NCI-H510A treated with DMSO at 0.1 percent for 48 hours (cell line): ENCODE data around the gene SYNCRIP.
"Not testable (repeated sequence)": the region's sequence is repeated elsewhere in the genome, so short reads cannot be mapped to it uniquely, and the experiment has no call there.

Experiments used
- DNase-seq: peaks from one replicate; lab custom pipeline; 2025; lab: John Stamatoyannopoulos, UW

SYNCRIP gene

DNA sequence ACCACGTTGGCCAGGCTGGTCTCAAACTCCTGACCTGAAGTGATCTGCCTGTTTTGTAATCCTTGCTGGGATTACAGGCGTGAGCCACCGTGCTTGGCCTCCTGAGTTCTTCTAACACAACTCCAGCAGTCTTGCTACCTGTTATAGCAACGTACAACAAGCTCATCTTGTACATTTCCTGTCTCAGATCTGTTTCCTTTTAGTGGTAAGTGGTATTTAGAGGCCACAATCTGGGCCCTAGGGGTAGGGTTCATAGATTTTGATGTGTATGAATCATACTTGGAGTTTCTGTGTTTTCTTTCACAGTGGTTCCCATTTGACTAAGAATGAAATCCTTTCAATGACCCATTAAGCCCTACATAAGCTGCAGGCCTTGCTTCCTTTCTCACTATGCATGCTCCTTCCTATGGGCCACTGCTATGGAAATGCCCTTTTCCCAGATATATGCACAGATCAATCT is 27.1 kb upstream of the SYNCRIP start:
- DNase-seq: no peak

DNA sequence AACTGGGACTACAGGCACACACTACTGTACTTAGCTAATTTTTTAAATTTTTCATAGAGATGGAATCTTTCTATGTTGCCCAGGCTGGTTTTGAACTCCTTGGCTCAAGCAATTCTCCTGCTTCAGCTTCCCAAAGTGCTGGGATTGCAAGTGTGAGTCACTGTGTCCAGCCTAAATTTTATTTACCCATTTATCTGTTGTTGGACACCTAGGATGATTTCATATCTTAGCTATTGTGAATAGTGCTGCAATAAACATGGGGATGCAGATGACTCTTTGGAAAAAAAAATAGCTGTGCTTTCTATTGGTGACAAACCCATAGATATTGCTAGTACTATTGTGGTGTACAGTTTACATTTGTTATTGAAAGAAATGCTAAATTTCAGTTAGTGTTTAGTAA is 19.6 kb upstream of the SYNCRIP start:
- DNase-seq: no peak

DNA sequence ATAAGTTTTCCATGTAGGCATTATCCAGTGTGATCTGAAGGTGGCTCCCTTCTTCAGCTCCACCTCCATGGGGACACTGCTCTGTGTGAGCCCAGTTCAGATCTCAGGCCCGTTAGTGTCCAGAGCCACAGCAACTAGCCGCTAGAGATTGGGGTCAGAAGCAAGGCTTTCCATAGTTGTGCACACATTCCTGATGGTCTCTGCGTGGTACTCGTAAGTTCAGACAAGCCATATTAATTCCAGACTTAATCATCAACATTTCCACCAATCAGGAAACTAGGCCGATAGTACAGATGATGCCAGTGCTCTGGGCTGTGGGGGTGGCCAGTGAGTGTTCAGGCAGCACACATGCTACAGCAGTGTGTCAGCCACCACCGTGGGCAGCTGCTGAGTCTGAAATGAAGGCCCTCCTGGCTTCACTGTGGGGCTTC is 17.5 kb upstream of the SYNCRIP start:
- DNase-seq: no peak

DNA sequence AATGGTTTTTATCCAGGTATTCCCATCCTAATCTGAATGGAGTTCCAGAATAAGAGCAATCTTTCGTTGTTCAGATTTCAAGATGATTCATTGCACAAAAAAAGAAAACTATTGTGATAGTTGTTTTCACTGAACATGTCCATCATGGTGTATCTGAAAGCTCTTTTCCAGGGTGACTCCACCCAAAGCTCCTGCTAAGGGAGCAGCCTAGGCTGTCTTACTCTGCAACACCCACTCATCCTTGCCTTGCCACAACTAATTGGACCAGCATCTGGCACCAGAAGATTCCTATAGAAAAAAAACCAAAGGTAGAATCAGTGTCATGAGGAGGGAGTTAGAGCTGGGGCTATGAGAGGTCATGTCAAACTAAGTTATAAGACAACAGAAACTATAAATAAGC is 7.9 kb upstream of the SYNCRIP start:
- no peak for DNase-seq

DNA sequence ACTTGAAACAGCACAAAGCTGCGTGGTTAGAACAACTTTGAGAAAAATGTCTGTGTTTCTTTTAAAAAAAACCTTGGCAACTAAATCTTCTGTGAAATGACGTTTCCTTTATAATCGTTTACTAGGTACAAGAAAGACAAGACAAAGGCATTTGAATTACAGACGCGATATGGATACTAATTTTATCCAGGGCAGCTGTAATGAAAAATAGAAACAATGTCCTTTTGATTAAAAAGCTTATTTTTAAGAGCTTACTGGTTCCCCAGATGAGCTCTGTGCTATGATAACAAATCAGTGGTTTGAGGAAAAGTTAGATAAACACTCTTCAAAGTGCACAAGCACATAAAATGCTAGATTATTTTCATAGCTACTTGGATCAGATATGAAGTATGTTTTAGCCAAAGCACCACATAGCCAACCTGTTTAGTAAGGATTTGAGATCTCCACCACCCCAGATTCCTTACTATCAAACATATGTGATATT is 1.6 kb upstream of the SYNCRIP start:
- peak; percentile 69 for DNase-seq

DNA sequence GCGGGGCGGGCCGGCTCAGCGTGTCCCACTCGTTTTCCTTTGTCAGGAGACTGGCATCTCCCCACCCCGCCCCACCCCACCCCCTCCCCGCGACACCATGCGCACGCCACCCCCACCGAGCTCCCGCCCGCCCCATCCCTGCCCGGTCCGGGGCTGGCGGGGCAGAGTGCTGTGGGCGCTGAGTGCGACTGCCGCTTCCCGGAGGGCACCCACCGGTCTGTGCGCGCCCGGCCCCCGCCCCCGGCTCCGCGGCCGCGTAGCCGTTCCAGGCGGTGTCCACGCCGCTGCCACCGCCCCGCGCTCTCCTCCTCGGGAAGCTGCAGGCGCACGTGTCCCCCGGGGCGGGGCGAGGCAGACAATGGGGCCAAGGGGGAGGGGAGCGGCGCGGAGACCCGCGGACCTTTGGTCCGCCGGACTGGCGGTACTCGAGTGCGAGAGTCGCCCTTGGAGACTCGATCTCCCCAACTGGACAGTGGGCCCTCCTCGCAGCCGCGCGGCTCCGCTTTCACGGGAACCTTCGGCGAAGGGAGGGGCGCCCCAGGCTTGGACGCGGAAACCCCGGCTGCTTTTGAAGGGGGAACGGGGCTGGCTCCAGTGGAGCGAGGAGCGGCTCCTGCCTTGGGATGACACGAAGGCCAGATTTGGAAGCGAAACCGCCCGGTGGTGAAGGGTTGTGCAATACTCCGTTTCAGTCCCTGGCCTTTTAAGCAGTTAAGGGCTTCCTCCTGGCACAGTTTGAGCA is 1.0 kb upstream of the SYNCRIP start:
- DNase-seq: peak; percentile 69

DNA sequence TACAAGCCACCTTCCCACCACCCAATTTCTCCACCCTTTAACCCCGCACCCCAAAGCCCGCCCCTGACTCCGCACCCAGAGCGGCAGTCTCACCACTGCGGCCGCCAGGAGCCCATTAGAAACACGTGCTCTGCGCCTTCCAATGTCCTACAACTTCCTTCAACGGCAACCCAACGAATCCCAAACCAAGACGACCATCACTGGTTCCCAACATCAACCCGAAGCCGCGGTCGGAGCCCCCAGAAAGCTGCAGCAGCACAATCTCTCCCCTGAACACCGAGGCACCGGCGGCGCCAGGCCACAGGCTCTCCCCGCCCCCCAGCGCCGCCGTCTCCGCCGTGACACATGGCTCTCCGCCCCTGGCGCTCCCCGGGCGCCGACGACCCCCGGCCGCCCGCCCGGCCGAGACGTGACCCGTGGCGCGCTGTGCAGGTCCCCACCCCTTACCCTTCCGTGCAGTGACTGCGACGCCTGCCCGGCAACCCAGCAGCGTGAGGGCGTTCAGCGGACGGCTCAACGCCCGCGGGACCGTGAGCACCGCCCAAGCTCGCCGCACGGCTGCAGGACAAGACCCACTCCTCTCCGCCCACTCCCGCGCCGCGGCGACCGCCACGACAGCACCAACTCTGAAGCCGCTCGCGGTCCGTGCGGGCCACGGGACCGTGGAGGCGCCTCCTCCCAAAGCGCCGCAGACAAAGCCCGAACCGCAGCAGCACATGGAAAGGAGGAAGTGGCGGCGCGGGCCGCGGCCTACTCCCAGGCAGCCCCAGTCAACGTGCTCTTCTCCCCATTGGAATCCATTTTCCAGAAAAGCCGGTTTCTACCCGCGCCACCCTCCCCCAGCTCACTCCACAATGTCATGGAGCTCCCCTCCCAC is 551 bp downstream of the SYNCRIP start:
- DNase-seq: no peak

DNA sequence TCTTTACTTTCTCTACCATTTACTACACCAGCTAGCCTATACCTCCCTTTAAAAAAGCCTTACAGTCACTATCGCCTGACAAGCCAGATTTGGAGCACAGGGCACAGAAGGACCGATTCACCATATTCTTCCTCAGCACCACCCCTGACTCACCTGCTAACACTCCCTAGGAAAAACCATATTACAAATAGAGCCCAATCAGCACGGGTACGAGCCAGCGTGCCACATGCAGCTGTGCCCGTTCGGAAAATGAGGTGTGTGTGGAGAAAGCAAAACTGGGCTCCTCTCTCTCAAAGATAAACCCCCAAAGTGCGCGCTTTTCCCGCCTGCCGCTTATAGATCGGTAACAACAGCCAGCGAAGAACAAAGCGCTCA is 1.2 kb downstream of the SYNCRIP start:
- no peak for DNase-seq

DNA sequence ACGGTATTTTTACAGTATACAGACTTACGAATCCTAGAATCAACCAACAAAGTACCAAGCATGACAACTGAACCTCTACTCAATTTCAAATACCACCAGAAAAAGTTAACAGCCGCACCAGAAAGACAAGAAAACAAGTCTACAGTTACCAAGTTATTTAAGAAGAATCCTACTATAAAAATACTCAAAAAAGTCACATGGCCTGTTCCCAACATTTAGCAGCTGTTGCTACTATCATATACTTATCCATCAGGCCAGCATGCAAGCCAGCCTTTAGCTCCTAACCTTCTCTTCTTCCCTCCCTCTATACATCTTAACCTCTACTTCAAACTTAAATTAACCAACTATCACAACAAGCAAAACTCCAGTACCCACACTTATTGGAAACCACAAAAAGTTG is 1.9 kb downstream of the SYNCRIP start:
- DNase-seq: no peak

DNA sequence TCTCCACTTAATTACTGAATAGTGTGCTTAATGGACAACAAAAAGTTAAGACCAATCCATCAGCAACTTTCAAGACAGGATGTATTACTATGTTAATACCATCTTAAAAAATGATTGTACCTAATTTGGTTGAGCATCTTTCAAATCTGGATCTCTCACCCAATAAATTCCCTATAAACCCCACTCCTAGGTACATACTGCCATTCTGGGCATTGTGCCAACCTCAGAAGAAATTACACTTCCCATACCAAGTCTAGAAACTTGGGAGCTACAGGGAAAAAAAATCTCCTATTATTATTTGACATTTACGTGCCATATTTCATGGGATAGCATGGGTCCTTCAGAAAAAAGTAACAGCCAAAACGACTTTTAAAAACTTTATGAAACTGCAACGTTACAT is 5.1 kb downstream of the SYNCRIP start:
- no peak for DNase-seq

DNA sequence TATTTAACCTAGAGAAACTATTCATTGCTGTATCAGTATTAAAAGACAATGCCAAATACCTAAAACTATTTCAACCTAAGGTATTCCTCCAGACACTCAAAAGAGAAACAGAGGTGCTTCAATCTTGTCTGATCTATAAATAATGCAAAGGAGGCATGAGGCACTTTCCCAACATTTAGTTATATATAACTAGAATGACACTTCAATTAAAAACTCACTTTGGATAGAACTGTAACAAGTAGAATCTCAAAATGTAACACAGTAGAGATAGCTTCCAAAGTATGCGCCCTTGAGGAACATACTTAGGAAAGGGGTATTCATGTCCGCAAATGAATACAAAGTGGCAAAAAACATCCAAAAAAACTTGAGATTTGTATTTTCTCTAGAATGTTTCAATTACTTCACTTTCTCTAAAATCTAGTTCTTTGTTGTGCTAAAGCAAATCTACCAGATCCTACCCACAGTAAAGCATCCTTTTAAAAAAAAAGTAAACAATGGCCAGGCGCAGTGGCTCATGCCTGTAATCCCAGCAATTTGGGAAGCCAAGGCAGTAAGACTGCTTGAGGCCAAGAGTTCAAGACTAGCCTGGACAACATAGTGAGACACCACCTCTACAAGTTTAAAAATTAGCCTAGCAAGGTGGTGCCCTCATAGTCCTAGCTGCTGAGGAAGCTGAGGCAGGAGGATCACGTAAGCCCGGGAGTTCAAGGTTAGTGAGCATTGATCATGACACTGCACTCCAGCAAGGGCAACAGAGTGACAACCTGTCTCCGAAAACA is 10.3 kb downstream of the SYNCRIP start:
- DNase-seq: no peak

DNA sequence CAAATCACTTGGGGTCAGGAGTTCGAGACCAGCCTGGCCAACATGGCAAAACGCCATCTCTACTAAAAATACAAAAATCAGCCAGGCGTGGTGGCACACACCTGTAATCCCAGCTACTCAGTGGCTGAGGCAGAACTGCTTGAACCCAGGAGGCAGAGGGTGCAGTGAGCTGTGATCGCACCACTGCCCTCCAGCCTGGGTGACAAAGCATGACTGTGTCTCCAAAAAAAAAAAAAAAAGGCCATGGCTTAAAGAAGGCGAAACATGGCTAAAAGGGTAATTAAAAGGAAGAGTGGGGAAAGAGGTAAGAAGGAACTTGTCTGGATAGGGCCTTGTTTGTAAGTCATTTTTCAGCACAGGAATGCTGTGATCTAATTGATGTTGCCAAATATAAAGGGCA is 11.6 kb downstream of the SYNCRIP start:
- DNase-seq: not testable (repeated sequence)

DNA sequence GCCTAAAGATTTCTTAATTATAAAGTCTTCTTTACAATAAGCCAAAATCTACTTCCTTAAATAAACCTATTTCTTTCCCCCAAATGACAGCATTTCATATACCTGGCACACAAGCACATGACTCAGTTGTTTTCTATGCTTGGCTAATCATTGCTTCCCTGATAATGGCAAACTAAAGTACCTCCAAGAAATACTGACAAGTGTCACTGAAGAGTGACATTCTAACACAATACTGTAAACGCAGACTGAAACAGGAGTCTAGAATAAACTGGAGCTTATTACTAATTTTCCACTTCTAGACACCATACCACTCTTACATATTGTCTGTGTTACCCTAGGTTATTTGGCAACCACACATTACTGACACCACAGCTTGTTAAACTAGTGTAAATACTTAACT is 14.3 kb downstream of the SYNCRIP start:
- no peak for DNase-seq

DNA sequence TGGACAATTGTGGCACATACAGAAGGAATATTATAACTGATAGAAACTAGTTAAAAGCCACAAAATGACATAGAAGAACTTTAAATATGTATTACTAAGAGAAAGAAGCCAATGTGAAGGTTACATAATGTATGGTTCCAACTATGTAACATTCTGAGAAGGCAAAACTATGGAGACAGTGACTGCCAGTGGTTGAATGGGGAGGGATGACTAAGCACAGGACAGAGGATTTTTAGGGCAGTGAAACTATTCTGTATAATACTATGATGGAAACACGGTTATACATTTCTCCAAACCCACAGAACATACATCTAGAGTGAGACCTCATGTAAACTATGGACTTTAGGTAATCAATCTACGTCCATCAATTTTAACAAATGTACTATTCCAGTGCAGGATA is 22.4 kb downstream of the SYNCRIP start:
- no peak for DNase-seq

DNA sequence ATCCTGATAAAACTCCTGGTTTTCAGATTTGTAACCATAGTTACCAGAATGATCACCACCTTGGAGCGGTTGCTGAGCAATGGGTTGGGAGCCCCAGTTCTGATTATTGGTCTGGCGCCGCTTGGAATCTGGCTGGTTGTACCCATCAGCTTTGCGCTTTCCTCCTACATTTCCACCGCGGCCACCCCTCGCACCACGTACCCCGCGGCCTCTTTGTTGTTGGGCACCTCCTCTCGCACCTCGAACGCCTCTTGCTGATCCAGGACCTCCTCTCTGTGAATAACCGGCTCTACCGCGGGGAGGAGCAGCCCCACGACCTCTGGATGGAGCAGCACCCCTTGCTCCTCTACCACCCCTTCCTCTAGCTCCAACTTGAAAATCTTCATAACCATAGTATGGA is 27.9 kb downstream of the SYNCRIP start:
- no peak for DNase-seq

DNA sequence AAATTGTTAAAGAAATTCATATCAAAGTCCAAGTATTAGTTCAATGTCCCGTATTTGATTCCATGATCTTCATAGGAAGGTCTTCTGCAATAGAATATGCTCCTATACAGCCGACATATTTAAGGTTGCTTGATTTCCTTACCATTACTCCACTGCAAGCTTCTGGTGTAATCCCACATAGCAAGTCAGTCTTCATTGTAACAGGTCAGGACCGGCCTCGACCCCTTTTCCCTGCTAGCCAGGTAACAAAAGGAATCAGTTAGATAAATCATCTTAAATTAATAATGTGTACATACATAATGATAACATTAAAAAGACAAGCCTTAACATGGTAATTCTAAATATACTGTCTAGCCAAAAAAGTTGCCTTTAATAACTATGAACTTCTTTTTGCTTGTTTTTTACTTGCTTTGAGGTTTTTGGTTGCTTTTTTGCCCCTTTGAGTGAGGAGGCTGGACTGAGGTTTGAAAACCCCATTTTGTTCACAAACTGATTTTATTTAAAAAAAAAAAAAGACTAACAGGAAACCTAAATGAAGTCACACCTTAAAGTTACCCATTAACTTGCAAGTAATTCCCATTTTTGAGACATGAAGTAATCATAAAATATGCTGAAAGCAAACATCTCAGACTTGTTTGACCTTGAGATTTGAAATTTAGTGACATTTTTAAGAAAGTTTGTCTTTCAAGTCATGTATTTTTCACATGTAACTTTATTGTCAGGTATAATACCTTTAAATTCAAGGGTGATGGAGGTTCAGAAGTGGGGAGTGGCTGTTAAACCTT is 29.8 kb downstream of the SYNCRIP start:
- no peak for DNase-seq

DNA sequence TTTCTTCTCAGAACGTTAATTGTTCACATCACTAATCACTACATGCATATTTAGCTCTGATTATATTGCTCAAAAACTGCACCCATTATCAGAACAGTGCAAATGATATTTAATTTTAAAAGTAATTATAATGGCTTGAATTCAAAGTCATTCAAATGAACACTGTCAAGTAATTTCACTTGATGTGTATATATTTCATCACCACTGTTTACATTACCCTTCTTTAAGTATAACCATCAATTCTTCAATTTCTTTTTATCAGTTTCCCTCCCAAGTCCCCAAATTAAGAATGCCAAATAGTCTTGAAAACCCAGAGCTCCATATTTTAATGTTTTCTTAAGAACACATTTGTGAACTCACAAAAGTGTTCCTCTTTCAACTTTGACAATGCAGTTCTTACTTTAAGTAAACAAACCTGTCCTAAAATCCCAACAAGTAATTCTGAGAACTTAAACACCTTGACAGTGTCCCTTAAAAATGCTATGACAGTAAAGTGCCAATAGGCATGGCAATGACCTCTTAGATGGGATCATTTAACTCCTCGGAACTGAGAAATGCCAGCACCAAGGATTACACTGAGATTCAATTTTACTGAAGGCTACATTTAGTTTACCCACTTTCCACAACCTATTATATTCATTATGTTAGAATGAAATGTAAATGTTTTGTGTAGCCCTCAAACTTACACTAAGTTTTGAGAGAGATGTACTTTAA is 32.3 kb downstream of the SYNCRIP start:
- no peak for DNase-seq

DNA sequence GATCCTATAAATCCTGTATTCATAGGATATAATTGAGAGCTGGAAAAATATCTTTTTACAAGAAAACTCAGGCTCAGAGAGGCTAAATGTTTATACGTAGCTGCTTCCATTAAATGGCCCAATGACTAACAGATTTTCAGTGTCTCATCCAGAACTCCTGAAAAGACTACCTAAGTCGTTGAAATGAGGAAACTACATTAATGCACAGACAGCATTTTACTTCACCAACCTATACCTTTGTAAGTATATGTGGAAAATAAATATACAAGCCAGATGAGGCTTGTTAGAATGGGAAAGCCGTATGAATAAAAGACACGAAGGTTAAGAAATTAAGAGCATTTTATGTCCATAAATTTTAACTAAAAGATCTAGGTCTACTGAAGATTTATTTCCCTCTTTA is 40.6 kb downstream of the SYNCRIP start:
- no peak for DNase-seq

DNA sequence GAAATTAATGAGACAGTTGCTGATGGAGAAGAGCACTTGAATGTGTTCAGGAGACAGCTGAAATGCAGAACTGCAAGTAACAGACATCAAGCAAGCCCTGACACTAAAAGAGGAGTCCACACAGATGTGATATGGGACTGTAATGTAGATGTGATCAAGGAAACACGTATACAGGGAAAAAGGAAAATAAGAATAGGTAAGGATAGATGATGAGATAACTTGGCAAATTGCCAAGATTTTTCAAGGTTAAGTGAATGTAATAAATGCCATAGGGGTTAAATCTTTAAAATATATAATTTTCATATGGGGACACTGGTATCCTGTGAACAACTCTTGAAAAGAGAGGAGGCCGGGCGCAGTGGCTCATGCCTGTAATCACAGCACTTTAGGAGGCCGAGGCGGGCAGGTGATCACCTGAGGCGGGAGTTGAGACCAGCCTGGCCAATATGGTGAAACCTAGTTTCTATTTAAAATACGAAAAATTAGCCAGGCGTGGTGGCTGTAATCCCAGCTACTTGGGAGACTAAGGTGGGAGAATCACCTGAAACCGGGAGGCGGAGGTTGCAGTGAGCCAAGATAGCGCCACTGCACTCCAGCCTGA is 41.9 kb downstream of the SYNCRIP start:
- DNase-seq: no peak

DNA sequence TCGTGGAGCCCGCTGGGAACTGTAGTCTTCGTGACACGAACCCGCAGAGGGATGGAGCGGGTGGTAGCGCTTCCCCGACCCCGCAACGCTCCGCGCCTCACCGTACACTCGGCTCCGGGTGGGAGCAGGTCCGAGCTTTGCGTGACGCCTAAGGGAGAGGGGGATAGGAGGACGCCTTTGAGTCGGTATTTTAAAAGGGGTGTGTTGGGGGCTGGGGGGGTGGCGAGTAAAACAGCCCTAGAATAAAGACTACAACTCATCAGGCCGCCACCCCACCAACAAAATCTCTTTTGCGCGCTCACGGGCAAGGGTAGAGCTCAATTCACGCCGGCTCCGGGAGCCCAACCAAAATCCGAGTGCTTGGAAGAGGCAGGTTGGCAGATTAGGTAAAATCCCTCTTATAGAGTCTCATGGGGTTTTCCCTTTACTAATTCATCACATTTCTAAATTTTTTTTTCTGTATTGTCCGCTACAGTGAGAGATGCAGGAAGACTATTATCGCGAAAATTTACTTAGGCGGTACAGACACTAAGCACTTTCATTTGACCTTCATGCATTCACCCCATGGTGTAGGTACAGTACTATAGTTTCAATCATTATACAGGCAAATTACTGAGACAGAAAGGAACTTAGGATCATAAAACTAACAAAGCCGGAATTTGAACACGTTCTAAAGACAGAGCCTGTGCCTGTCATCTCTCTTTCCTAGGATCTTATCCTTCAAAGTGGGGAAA is 48.3 kb downstream of the SYNCRIP start:
- no peak for DNase-seq
